Measurements from ENCODE around the gene ODF2. TPM values are rescaled to one million over a fixed set of nuclear protein-coding genes. Genes with fewer than 3 reads are reported as not detected.
"Not testable (repeated sequence)": the region's sequence is repeated elsewhere in the genome, so short reads cannot be mapped to it uniquely, and the experiment has no call there.

ODF2 gene
- polyA plus RNA-seq, 5 donors = 54.5 to 64.8 (median 58.6) TPM

DNA sequence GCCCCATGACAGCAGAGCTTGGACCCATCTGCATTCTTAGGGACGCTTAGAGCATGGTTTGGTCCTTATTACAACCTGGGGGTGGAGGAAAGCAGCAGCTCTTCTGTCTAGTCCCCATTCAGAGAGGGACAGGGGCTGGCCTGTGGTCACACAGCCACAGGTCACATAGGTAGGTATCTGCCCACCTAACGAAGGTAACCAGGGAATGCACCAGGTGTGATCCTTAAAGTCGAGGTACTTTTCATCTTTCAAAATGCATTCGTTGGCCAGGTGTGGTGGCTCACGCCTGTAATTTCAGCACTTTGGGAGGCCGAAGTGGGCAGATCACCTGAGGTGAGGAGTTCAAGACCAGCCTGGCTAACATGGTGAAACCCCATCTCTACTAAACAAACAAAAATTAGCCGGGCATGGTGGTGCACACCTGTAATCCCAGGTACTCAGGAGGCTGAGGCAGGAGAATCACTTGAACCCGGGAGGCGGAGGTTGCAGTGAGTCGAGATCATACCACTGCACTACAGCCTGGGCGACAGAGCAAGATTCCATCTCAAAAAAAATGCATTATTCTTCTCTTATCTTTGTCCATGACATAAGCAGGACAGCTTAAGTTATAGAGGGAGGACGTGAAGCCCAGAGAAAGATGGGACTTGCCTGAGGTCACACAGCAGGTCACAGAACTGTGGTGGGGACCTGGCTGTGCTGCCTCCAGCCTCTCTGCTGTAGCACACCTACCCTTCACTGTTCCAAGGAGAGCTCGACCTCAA is 33.6 kb upstream of the ODF2 start:
- DNase-seq = not testable (repeated sequence)

DNA sequence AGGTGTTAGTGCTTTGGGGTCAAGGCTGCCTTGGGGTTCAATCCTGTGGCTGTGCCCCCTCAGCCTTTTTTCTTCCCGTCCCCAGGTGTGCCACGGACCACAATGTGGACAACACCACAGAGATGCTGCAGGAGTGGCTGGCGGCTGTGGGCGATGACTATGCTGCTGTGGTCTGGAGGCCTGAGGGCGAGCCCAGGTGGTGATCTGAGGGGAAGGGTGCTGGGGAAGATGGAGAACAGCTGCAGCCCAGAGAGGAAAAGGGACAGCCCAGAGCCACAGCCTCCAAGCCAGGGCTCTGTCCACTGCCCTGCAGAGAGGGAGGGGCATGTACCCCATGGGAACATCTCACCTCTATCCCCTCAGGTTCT is 33.0 kb upstream of the ODF2 start:
- no peak for DNase-seq

DNA sequence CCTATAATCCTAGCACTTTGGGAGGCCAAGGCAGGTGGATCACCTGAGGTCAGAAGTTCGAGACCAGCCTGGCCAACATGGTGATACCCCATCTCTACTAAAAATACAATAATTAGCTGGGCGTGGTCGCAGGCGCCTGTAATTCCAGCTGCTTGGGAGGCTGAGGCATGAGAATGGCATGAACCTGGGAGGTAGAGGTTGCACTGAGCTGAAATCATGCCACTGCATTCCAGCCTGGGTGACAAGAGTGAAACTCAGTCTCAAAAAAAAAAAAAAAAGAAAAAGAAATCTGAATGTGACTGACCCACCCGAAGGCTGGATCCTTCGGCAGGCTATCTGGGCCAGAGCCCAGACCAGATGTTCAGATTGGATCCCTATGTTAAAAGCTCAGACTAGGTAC is 32.5 kb upstream of the ODF2 start:
- not testable (repeated sequence) for DNase-seq

DNA sequence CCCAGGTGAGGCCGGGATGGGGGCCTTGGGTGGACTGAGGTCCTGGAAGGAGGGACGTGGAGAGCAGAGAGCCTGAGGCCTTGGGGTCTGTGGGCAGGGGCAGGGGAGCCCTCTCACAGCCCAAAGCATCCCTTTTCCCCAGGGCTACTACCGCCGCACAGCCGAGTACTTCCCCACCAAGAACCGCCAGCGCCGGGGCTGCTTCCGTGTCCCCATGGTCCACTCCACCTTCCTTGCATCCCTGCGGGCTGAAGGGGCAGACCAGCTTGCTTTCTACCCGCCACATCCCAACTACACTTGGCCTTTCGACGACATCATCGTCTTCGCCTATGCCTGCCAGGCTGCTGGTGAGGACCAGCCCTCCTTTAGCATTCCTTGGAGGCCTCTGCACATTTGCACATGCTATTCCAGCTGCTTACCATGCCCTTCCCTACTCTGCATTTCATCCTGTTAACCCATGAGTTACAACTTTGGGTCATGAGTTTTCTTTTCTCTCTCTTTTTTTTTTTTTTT is 31.5 kb upstream of the ODF2 start:
- DNase-seq = no peak

DNA sequence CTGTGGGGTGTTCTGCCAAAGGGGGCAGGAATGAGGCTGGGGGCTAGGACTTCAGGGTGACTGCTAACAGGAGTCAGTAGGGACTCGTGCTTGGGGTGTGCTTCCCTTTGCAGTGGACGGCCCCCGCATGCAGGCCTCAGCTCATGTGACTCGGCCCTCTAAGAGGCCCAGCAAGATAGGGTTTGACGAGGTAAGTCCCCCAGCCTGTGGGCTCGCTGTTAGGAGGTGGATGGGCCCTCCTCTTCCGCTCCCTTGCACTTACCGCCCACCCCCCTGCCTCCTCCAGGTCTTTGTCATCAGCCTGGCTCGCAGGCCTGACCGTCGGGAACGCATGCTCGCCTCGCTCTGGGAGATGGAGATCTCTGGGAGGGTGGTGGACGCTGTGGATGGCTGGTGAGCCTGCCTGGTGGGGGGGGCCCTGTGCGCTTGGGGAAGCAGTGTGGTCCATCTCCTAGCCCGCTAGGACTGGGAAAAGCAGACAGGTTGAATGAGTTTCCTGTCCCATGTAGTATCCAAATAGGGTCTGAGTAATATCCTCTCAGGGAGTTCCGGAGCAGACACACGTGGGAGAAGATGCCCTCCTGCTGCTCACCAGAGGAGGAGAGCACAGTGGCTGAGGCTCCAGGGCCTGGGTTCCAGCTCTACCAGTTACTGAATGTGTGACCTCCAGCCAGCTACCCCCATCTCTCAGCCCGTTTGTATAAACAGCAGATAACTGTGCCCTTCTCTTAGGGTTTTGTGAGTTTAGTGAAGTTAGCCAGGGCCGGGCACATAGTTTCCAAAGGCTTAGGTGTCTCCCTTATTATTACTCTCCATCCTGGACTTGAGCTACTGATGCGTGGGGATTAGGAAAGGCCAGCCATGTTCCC is 26.9 kb upstream of the ODF2 start:
- no peak for DNase-seq

DNA sequence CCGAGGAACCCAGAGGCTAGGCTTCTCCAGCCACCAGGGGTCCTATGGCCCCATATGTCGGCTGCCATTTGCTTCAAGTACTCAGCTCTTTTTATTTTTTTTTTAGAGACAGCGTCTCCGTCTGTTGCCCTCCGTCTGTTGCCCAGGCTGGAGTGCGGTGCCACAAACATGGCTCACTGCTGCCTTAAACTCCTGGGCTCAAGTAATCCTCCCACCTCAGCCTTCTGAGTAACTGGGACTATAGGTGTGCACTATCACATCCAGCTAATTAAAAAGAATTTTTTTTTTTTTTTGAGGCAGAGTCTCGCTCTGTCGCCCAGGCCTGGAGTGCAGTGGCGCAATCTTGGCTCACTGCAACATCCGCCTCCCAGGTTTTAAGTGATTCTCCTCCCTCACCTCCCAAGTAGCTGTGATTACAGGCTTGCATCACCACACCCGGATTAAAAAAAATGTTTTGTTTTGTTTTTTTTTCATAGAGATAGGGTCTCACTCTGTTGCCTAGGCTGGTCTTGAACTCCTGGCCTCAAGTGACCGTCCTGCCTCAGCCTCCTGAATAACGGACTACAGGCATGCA is 26.2 kb upstream of the ODF2 start:
- no peak for DNase-seq

DNA sequence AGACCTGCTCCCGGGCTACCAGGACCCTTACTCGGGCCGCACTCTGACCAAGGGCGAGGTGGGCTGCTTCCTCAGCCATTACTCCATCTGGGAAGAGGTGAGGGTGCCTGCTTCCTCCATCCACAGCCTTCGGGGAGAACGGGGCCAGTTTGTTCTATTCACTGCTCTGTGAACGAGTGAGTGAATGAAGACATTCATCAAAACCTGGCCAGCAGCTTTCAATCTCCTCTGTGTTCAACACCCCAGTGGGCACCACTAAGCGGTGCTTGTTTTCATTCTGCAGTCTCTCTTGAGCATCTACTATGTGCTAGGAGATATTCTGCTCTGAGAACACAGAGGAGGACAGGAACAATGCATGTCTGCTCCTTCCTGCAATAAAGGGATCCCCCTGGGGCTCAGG is 24.6 kb upstream of the ODF2 start:
- no peak for DNase-seq

DNA sequence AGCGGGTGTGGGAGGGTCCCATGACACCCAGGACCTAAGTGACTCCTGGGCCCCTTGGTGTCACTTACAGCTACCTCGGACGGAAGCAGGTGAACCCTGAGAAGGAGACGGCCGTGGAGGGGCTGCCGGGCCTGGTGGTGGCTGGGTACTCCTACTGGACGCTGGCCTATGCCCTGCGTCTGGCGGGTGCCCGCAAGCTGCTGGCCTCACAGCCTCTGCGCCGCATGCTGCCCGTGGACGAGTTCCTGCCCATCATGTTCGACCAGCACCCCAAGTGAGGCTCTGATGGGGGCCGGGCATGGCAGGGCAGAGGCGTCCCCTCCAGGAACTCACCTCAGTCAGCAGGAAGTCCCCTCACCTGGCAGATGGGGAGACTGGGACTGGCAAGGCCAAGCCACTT is 21.5 kb upstream of the ODF2 start:
- no peak for DNase-seq

DNA sequence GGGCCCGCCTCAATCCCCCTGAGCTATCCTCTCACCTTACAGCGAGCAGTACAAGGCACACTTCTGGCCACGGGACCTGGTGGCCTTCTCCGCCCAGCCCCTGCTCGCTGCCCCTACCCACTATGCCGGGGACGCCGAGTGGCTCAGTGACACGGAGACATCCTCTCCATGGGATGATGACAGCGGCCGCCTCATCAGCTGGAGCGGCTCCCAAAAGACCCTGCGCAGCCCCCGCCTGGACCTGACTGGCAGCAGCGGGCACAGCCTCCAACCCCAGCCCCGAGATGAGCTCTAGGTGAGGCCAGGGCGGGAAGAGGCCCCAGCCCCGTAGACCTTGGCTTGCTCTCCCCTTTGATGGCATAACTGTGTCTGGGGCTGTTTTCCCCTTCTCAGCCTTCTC is 20.2 kb upstream of the ODF2 start:
- no peak for DNase-seq

DNA sequence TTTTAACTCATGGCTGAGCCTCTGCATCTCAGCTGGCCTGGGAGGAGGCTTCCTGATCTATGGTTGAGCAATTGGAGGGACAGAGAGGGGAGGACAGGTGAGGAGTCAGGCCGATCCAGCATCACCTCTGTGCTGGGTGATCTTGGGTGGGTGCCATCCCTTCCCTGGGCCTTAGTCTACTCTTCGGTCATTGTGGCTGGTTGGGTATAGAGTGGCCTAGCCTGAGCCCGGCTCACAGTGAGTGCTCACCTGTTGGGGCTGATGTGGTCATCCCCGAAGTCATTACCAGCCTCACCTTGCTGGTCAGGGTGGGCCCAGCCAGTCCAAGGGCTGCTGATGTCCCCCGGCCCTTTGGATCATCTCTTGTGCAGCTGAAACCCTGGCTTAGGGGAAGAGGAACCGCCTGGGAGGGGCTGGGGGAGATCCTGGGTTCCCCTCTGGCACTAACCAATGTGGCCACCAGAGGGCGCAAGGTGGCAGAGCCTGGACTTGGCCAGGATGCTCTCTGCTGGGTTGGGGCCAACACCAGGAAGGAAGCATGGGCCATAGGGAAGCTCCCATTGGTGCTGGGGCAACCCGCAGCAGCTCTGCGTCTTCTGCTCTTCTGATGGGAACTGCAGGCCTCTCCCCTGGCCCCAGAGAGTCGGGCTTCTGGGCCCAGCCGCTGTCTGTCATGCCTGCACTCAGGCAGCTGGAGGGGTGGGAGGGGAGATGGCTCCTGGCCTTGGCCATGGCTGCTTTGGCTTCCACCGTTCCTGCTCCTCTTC is 17.3 kb upstream of the ODF2 start:
- peak; percentile 77 to 82 for DNase-seq

DNA sequence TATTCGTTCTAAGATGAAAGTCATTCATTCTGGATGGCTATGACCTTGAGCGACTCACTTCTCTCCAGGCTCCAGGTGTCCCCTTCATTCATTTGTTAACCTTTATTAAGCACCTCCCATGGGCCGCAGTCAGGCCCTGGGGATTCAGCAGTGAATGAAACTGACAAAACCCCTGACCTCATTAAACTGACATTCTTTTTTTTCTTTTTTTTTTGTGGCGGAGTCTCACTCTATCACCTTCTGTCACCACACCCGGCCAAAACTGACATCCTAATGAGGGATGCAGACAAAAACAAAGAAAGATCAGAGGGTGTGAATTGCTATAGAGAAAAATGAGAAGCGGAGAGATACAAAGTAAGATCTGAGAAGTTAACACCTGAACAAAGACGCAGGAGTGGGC is 16.5 kb upstream of the ODF2 start:
- DNase-seq = no peak

DNA sequence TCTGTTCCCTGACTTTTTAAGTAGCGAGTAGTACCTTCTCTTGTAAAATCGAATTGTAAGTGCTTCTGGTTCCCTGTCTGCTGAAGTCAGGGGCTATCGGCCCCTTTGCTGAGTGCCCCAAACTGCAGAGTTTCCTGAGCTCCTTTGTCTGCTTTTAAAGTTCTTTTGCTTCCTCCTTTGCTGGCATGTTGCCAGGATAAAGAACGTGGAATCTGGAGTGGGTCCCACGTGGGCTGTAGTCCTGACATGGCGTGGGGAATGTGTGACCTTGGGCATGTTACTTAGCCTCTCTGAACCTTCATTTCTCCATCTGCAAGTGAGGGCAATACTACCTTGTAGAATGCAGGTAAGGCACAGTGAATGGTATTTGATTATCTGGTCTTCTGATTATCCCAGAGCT is 13.7 kb upstream of the ODF2 start:
- no peak for DNase-seq

DNA sequence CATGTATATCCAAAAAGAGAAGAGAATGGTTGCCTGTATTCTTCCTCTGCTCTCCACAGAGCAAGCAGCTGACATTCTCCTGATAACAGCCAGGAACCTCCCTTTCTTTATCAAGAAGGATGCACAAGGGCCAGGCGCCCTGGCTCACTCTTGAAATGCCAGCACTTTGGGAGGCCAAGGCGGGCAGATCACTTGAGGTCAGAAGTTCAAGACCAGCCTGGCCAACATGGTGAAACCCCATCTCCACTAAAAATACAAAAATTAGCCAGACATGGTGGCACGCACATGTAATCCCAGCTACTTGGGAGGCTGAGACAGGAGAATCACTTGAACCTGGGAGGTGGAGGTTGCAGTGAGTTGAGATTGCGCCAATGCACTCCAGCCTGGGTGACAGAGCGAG is 9.3 kb upstream of the ODF2 start:
- not testable (repeated sequence) for DNase-seq

DNA sequence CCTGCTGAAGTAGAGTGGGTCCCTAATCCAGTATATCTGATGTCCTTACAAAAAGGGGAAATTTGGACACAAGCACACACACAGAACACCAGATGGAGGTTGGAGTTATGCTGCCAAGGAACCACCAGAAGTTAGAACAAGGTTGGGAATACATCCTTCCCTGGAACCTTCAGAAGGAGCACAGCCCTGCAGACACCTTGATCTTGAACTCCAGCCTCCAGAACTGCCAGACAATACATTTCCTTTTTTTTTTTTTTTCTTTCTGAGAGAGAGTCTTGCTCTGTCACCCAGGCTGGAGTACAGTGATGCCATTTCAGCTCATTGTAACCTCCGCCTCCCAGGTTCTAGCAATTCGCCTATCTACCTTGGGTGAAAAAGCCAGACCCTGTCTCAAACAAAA is 7.1 kb upstream of the ODF2 start:
- no peak for DNase-seq

DNA sequence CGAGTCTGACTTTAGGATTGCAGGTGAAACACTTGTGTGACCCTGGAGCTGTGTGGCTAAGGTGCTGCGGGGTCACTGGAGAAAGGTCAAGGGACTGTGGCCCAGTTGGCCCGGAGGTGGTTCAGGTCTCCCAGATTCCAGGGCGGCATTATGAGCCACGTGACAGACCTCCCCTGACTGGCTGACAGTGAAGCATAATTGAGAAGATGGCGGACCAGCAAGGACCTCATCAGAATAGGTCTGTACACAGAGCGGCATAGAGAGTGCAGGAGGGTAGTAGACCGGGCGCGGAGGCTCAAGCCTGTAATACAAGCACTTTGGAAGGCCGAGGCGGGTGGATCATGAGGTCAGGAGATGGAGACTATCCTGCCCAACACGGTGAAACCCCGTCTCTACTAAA is 815 bp upstream of the ODF2 start:
- no peak for DNase-seq

DNA sequence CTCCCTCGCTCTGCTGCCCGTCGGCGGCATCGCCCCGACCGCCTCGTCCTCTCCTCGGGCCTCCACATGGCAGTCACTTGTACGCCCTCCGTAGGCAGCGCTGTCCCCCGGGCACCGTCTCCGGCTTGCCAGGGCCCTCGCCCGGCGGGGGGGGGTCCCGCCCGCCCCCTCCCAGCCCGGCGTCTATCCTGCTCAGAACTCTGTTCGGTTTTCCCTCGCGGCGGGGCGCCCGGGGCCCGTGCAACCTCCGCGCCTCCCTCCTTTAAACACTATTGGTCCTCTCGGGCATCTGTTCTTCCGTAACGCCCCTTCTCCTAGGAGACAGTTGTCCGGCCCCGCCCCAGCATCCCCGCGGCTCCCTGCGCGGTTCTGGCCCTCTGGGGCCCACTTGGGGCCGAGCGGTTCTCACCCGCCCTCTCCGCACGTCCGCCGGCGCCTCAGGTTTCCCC is 831 bp downstream of the ODF2 start:
- DNase-seq = peak; percentile 50 to 56

DNA sequence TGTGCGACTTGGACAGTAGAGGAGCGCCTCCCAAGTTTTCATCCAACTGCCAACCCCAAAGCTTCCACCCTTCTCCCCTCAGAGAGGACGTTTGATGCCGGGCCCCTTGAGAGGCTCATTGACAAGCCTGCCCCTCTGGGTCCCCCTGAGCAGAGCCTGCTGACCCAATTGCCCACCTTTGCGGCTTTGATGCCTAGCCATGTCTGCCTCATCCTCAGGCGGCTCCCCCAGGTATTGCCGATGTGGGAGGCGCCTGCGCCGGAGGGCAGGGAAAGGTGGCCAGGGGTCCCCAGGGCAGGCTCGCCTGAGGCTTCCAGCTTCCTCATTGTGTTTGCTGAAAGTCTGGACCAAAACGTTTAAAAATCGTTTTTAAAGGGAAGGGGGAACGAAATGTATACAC is 1.4 kb downstream of the ODF2 start:
- DNase-seq = no peak

DNA sequence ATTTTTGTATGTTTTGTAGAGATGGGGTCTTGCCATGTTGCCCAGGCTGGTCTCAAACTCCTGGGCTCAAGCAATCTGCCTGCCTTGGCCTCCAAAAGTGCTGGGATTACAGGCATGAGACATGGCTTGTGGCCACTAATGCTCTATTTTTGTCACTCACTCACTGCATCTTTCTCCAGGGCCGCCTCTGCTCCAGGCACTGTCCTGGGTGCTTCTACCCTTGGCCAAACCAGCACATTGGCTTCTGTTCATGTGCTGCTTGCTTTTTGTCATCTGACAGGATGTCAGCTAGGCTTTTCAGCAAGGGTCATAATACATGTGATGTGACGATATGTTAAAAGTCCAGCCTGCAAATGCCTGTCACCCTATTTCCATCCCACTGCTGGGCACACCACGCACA is 3.2 kb downstream of the ODF2 start:
- DNase-seq = no peak

DNA sequence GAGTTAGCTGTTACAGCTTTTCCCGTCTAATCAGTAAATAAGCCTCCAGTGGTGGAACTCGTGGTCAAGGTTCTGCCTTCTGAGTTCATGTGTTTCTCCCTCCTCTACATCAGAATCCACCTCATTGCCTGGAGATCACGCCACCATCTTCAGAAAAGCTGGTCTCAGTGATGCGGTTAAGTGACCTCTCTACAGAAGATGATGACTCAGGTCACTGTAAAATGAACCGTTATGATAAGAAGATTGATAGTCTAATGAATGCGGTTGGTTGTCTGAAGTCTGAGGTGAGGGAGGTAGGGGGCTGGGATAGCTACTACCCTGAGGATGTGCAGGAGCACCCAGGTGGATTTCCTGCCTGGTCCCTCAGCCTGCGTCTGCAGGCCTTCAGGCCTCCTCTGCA is 13.3 kb downstream of the ODF2 start:
- DNase-seq = no peak

DNA sequence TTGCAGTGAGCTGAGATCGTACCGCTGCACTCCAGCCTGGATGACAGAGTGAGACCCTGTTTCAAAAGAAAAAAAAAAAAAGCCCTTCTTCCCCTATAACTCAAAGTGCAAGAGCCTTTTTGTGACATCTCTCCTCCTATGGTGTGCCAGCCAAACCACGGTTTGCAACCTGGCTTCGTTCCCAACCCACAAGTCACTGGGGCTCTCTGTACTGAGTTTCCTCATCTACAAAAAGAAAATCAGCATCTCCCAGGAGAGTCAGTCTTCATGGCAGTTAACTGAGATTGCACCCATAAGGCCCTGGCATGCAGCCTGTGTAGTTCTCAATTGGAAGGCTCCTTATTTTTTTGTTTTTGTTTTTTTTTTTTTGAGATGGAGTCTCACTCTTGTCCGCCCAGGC is 14.8 kb downstream of the ODF2 start:
- no peak for DNase-seq

DNA sequence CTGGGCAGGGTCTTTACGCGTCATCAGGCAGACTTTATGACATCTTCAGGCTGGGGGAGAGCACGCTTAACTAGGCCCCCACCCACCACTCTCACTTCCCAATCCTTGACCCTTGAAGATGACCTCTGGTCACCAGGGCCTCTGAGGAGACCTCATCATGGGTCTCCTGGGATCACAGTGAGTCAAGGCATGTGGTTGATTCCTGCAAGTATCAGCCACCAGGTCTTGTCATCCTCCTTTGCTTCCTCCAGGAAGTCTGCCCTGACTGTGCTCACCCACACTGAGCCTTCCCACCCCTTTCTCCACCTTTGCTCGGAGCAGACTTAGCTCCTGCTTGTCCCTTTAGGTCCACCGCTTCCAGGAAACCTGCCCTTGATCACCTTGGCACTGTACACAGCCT is 17.3 kb downstream of the ODF2 start:
- no peak for DNase-seq

DNA sequence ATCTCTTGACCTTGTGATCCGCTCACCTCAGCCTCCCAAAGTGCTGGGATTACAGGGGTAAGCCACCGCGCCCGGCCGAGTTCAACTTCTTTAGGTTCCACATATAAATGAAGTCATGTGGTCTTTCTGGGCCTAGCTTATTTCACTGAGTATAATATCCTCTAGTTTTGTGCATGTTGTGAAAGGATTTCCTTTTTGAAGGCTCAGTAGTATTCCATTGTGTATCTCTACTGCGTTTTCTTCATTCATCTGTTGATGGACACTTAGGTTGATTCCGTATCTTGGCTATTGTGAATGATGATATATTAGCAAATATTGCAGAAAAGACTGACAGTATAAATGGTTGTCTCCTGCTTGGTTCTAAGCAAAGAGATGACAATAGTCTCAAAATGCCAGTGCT is 20.1 kb downstream of the ODF2 start:
- no peak for DNase-seq

Data from right lung (tissue), 5 donors.